WTC11 (cell line): ENCODE data around the gene LENEP. TPM values are rescaled to one million over a fixed set of nuclear protein-coding genes. Genes with fewer than 3 reads are reported as not detected.

Experiments used
- ARID4B ChIP-seq: sonication (generic); formaldehyde crosslinking; IDR thresholded peaks from 2 replicates; pipeline ENCODE4 v1.8.0; 2023; ENCODE audit warnings: missing genetic modification reagents, mild to moderate bottlenecking, borderline replicate concordance
- FOXP4 ChIP-seq: sonication (generic); formaldehyde crosslinking; IDR thresholded peaks from 2 replicates; pipeline ENCODE4 v1.8.0; 2022; ENCODE audit warnings: mild to moderate bottlenecking, missing genetic modification reagents
- GABPB1 ChIP-seq: sonication (generic); formaldehyde crosslinking; IDR thresholded peaks from 2 replicates; pipeline ENCODE4 v1.8.1; 2023; ENCODE audit warnings: mild to moderate bottlenecking, missing genetic modification reagents
- HMGA2 ChIP-seq: fragments of 250-450 bp; sonication (Bioruptor Pico); IDR thresholded peaks from 2 replicates; pipeline ENCODE4 v1.4.0; 2021; ENCODE audit warnings: mild to moderate bottlenecking, moderate library complexity
- IRF2 ChIP-seq: sonication (generic); formaldehyde crosslinking; IDR thresholded peaks from 2 replicates; pipeline ENCODE4 v1.8.0; 2022; ENCODE audit warnings: low read depth, missing genetic modification reagents, borderline replicate concordance
- MLX ChIP-seq: sonication (generic); formaldehyde crosslinking; IDR thresholded peaks from 2 replicates; pipeline ENCODE4 v1.8.1; 2023; ENCODE audit warnings: mild to moderate bottlenecking, missing genetic modification reagents, moderate library complexity
- MXD4 ChIP-seq: fragments of 250-450 bp; sonication (Bioruptor Pico); IDR thresholded peaks from 2 replicates; pipeline ENCODE4 v1.8.0; 2021; ENCODE audit warnings: mild to moderate bottlenecking, moderate library complexity, borderline replicate concordance
- MYBL2 ChIP-seq: sonication (generic); formaldehyde crosslinking; IDR thresholded peaks from 2 replicates; pipeline ENCODE4 v1.8.1; 2023; ENCODE audit warnings: mild to moderate bottlenecking, moderate library complexity, missing genetic modification reagents
- RELA ChIP-seq: sonication (generic); formaldehyde crosslinking; IDR thresholded peaks from 2 replicates; pipeline ENCODE4 v1.8.1; 2022; ENCODE audit warnings: missing genetic modification reagents, mild to moderate bottlenecking, borderline replicate concordance
- TCF7 ChIP-seq: sonication (generic); formaldehyde crosslinking; IDR thresholded peaks from 2 replicates; pipeline ENCODE4 v1.8.0; 2022; ENCODE audit warnings: mild to moderate bottlenecking, low read depth, missing genetic modification reagents, moderate library complexity
- TP53 ChIP-seq: sonication (generic); formaldehyde crosslinking; IDR thresholded peaks from 2 replicates; pipeline ENCODE4 v1.8.1; 2023; ENCODE audit warnings: mild to moderate bottlenecking, missing genetic modification reagents
- USF2 ChIP-seq: sonication (generic); formaldehyde crosslinking; IDR thresholded peaks from 2 replicates; pipeline ENCODE4 v1.8.1; 2023; ENCODE audit warnings: mild to moderate bottlenecking, missing genetic modification reagents, moderate library complexity
- ZBTB21 ChIP-seq: sonication (generic); formaldehyde crosslinking; IDR thresholded peaks from 2 replicates; pipeline ENCODE4 v1.8.1; 2023; ENCODE audit warnings: mild to moderate bottlenecking, missing genetic modification reagents, borderline replicate concordance
- ZMAT4 ChIP-seq: fragments of 250-450 bp; sonication (Bioruptor Pico); IDR thresholded peaks from 2 replicates; pipeline ENCODE4 v1.9.0; 2021; ENCODE audit warnings: mild to moderate bottlenecking
- ZNF138 ChIP-seq: sonication (generic); formaldehyde crosslinking; conservative IDR thresholded peaks from 2 replicates; pipeline ENCODE4 v1.8.1; 2022; ENCODE audit warnings: mild to moderate bottlenecking, moderate library complexity, missing genetic modification reagents
- ZNF219 ChIP-seq: sonication (generic); formaldehyde crosslinking; IDR thresholded peaks from 2 replicates; pipeline ENCODE4 v1.8.0; 2023; ENCODE audit warnings: missing genetic modification reagents, mild to moderate bottlenecking, borderline replicate concordance
- ZNF396 ChIP-seq: fragments of 250-450 bp; sonication (Bioruptor Pico); IDR thresholded peaks from 2 replicates; pipeline ENCODE4 v1.8.0; 2021; ENCODE audit warnings: mild to moderate bottlenecking, moderate library complexity, borderline replicate concordance
- total RNA-seq: library from RNA; stranded (reverse); gene quantifications from 3 replicates; pipeline ENCODE4 v1.2.3, GENCODE V29; 2021
- TF ChIP-seq, protein P1 (sequence below): fragments of 250-450 bp; sonication (Bioruptor Pico); IDR thresholded peaks from 2 replicates; pipeline ENCODE4 v1.9.0; 2021; ENCODE audit warnings: moderate library complexity, mild to moderate bottlenecking, inconsistent platforms, borderline replicate concordance
- TF ChIP-seq, protein P2 (sequence below): sonication (generic); formaldehyde crosslinking; IDR thresholded peaks from 2 replicates; pipeline ENCODE4 v1.8.0; 2022; ENCODE audit warnings: mild to moderate bottlenecking, missing genetic modification reagents
- TF ChIP-seq, protein P3 (sequence below): sonication (generic); formaldehyde crosslinking; IDR thresholded peaks from 2 replicates; pipeline ENCODE4 v1.8.1; 2022; ENCODE audit warnings: low read depth, mild to moderate bottlenecking, moderate library complexity, missing genetic modification reagents, borderline replicate concordance

LENEP gene
- total RNA-seq, 1 experiment from 2014 or later = 1.2 TPM

DNA sequence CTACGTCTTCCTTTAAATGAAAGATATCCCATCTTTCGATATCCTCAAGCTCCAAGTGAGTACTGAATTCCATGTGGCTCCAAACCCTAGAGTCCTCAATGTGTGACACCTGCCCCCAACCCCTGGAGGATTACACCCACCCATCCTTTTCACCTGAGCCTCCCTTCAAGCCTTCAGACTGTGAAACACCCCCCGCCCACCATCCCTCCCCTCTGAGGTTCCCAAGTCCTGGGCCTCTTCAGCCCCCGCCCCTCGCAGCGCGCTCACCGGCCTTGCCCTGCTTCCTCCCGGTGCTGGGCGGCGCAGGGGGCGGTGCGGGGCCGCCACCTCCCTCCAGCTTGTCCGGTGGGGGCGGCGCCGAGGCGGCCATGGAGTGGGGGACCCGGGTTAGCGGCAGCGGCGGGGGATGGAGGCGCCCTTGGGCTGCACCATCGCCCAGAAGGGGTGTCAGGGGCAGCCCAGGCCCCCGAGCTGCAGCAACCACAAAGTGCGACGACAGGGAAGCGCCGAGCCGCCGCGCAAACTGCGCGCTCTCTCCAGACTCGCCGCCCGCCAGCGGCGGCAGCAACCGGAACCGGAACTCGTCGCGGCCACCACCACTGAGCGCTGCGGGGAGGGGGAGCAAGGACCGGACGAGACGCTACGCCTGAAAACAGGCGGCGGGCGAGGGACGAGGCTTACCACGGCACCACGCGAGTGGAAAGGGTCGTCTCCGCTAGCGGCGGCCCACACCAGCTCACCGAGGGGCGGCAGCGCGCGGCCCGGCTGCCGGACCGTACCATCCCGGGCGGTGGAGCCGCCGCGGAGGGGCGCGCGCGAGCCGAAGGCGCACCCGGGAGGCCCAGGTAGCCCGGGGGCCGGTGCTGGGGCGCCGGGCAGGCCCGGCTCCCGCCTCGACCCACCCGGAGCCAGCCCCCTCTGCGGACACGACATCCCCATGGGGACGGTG is 31.9 kb upstream of the LENEP start, which contains the start of gene PYGO2 (continued):
- TF ChIP-seq MLX (CRISPR knock-in tag) = peak; percentile 81; the same call in 1 of the 2 replicates
- no peak for TF ChIP-seq HMGA2 (CRISPR knock-in tag)
- TF ChIP-seq, protein P1, sequence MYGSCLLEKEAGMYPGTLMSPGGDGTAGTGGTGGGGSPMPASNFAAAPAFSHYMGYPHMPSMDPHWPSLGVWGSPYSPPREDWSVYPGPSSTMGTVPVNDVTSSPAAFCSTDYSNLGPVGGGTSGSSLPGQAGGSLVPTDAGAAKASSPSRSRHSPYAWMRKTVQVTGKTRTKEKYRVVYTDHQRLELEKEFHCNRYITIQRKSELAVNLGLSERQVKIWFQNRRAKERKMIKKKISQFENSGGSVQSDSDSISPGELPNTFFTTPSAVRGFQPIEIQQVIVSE (CRISPR knock-in tag) = no peak
- peak; percentile 37 for TF ChIP-seq USF2
- peak; percentile 3; the same call in 1 of the 2 replicates for TF ChIP-seq ZMAT4
- TF ChIP-seq, protein P2, sequence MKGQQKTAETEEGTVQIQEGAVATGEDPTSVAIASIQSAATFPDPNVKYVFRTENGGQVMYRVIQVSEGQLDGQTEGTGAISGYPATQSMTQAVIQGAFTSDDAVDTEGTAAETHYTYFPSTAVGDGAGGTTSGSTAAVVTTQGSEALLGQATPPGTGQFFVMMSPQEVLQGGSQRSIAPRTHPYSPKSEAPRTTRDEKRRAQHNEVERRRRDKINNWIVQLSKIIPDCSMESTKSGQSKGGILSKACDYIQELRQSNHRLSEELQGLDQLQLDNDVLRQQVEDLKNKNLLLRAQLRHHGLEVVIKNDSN (CRISPR knock-in tag) = peak; percentile 56
- TF ChIP-seq ZBTB21 (CRISPR knock-in tag) = peak; percentile 36; the same call in 1 of the 2 replicates
- TF ChIP-seq ZNF396 (CRISPR knock-in tag) = no peak
- peak; percentile 47; the same call in 1 of the 2 replicates for TF ChIP-seq TP53 (CRISPR knock-in tag)
- TF ChIP-seq ZNF219 (CRISPR knock-in tag) = 0 out of 2 replicates have a peak, but pooled peaks have one; percentile 66
- peak; percentile 82; the same call in 1 of the 2 replicates for TF ChIP-seq MYBL2 (CRISPR knock-in tag)
- TF ChIP-seq ZNF138 = peak; percentile 79
- TF ChIP-seq MXD4 (CRISPR knock-in tag) = no peak
- TF ChIP-seq TCF7 = no peak; the same call in 1 of the 2 replicates
- peak; percentile 86 for TF ChIP-seq FOXP4 (CRISPR knock-in tag)
- TF ChIP-seq ARID4B = peak; percentile 85; the same call in 1 of the 2 replicates
- no peak for TF ChIP-seq IRF2
- TF ChIP-seq, protein P3, sequence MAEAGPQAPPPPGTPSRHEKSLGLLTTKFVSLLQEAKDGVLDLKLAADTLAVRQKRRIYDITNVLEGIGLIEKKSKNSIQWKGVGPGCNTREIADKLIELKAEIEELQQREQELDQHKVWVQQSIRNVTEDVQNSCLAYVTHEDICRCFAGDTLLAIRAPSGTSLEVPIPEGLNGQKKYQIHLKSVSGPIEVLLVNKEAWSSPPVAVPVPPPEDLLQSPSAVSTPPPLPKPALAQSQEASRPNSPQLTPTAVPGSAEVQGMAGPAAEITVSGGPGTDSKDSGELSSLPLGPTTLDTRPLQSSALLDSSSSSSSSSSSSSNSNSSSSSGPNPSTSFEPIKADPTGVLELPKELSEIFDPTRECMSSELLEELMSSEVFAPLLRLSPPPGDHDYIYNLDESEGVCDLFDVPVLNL (CRISPR knock-in tag) = peak; percentile 49; the same call in 1 of the 2 replicates
- peak; percentile 57 for TF ChIP-seq GABPB1 (CRISPR knock-in tag)
- TF ChIP-seq RELA (CRISPR knock-in tag) = 0 out of 2 replicates have a peak, but pooled peaks have one; percentile 58
